NCI-H2081 (cell line): ENCODE measurements around the gene TMCO4.

Source experiments
- DNase-seq, 2 experiments: peaks; one replicate each; lab custom pipeline; 2025; lab: John Stamatoyannopoulos, UW

TMCO4 gene

DNA sequence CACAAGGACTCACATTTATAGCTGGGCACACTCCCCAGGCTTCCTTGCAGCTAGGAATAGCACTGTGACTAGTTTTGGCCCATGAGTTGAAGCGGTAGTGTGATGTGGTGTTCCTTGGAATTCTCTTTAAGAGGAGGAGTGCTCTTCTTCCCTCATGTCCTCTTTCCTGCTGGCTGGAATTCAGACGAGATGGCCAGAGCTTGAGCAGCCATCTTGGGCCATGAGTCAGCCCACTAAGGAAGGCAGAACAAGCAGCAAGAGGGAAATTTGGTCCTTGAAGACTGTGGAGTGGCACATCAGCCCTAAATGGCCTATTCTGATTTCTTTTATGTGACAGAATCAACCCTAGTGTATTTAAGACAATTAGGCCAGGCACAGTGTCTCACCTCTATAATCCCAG, 115.0 kb downstream of the TMCO4 start:
- no peak for DNase-seq

DNA sequence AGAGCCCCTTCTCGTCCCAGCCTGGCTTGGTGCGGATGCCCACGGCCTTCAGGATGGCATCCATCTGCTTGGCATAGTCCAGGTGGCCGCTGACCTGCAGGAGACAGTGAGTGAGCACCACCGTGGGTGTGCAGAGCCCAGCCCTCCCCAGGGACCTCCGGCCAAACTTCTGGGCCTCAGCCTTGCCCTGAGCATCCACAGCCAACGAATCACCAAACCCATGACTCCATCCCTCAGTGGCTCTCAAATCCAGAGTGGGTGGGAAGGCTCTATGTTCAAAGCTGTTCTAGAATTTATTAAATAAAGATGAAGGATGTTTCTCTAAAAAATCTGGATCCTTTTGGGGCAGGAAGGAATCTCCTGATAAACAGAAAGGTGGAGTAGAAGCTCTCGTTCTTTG, 116.4 kb downstream of the TMCO4 start:
- no peak for DNase-seq

DNA sequence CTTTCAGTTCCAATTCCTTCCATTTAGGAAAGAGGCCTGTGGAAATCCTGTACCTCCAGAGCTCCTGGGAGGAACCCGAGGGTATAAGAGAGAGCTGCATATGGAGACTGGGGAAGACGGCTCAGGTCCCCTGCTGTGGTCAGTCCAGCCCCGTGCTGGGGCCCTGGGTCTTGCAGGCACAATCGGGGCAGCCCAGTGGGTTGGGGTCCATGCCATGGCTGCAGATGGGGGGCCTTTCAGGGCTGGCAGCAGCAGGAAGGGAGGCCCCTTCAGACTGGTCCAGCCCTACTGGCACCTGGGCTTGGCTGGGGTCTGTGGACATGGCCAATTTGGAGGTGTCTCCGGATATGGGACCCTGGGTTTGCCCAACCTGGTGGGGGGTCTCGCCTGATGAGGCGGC, 116.8 kb downstream of the TMCO4 start:
- no peak for DNase-seq

DNA sequence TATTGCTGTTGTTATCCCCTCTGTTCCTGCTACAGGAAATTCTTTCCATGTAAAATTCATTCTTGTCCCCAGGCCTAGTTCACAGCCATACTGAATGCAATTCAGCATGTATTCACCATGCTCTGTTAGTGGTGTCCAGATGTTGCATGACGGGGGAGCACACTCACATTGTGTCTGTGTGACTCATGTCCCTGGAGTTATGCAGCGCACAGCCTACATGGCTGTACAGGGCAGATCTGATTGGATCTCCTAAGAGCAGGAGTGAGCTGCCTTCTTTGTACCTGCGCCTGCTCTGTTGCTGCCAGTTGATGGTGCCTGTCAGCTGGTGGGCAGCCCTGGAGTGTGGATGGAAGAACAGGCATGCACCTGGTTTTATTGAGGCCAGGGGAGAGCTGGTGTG, 117.5 kb downstream of the TMCO4 start:
- no peak for DNase-seq

DNA sequence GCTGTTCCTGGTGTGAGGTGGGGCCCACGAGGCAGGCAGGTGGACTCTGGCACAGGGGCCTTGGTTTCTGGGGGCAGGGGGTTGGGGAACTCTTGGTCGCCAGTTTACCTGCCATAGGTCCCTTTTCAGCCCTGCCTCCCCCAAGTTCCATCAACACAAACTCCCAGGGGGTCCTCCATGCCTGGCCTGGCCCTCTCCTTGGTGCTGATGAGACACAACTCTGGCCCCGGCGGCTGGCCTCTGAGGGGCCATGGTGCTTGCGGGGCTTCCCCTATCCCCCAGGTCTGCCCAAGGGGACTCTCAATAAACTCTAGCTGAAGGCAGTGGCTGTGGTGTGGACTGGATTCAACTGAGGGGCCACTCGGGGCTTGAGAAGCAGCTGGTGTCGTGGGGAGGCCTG, 119.1 kb downstream of the TMCO4 start:
- no peak for DNase-seq

DNA sequence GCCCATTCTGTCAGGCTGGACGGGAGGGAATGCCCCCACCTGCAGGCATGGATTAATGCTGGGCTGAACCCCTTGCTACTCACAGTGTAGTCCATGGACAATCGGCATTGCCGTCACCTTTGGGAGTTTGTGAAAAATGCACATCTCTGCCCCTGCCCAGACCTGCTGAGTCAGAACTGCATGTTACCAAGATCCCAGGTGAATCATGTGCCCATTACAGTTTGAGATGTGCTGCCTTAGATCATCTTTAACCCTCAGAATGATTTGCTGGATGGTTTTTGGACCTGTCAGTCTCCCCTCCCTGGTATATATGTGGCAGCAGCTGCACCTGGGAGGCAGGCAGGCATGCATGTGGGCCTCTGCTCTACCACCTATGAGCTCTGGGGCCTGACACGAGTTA, 120.0 kb downstream of the TMCO4 start:
- no peak for DNase-seq

DNA sequence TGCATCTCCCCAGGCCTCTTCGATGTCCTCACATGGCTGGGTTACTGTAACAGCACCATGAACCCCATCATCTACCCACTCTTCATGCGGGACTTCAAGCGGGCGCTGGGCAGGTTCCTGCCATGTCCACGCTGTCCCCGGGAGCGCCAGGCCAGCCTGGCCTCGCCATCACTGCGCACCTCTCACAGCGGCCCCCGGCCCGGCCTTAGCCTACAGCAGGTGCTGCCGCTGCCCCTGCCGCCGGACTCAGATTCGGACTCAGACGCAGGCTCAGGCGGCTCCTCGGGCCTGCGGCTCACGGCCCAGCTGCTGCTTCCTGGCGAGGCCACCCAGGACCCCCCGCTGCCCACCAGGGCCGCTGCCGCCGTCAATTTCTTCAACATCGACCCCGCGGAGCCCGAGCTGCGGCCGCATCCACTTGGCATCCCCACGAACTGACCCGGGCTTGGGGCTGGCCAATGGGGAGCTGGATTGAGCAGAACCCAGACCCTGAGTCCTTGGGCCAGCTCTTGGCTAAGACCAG, 120.7 kb downstream of the TMCO4 start:
- no peak for DNase-seq

DNA sequence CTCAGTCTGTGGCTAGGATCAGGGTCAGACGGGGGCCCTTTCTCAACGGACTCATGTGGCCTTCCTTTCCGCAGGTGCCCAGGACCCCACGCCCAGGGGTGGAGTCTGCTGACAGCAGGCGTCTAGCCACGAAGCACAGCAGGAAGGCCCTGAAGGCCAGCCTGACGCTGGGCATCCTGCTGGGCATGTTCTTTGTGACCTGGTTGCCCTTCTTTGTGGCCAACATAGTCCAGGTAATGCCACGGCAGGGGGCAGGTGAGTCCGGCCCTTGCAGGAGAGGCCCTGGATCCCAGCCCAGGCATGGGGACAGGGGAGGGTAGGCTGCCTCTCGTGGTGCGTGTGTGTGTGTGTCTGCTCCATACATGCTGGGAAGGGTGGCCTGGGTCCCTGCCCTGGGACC, 121.2 kb downstream of the TMCO4 start:
- DNase-seq, result no peak

DNA sequence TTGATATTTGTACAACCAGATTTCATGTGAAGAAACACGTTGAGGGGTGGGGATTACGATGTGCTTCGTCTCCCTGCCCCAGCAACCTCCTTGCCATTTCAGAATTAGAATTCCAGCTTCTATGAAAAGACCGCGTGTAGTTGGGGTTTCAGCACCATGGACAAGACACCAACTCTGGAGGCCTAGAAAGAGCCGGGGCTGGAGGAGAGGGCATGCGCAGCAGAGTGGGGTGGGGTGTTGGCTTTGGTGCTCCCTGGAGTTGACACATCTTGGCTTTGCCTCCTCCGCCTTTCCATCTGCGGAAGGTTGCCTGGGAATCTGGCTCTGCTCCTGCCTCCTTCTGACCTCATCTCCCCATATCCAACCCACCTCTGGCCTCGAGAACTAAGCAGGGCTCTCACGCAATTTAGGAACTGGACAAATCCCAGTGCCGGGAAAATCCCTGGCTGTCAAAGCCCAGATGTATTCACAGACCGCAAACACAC, 123.2 kb downstream of the TMCO4 start:
- no peak for DNase-seq

DNA sequence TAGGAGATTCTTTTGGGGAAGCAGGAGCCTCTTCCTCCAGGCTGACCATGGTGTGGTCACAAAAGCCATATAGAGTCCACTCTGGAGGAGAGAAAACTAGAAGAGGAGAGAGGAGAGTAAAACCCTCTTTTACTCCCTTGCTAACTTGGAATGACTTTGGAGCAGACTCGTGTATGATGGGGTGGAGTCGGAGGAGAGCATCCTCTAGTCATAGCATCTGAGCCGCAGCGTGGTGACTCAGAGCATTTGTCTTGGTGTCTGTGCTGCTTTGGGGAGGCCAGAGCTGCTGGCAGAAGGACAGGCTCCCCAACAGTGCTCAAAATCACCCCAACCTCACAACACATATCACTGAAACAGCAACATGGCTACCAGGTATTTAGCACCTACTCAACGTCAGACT, 123.9 kb downstream of the TMCO4 start:
- no peak for DNase-seq

DNA sequence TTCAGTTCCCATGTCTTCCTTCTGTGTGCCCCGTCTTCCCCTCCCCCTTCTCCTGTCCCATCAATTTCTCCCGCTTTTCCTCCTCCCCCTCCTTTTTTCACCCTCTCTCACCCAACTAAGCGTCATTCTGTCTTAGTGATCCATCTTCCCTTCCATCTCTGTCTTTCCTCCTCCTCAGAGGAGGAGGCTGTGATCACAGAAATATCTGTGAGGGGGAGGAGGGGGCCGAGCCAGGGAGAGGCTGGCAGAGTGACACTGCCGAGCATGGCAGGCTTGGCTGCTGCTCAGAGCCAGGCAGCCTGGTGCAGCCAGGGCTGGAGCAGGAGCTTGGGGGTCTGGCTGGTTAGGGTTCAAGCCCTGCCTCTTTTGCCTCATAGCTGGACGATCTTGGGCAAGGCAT, 127.5 kb downstream of the TMCO4 start:
- DNase-seq, result no peak

DNA sequence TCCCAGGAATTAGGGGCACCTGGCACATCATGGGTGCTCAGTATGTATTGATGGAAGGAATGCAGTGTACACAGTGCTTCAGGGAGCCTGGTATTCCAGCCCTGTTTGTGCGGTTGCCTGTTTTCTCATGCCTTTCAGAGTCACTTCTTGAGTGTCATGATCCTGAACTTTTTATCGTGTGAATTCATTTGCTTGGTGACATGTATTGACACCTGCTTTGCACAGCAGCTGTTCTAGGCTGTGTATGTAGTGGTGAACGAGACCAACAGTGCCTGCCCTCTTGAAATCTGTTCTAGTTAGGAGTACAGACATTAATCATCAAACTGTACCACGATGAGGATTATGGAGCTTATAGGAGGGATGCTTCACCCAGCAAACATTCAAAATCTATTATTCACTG, 128.9 kb downstream of the TMCO4 start:
- no peak for DNase-seq

DNA sequence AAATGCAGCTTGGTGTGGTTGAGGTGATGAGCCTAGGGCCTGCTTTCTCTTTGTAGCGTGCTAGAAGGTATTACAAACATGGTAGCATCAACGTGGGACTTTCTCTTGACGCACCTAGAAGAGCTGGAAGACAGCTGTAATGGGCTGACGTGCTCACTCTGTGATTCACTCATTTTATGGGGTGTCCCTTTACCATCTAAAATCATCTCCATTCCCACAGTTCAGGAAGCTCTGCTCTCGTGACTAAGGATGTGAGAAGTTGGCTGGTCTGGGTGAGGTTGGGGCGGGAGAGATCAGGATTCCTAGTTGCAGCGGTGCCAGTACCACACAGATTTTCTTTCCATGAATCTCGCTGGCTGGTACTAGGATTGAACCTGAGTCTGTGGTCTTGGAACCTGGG, 130.8 kb downstream of the TMCO4 start:
- no peak for DNase-seq

DNA sequence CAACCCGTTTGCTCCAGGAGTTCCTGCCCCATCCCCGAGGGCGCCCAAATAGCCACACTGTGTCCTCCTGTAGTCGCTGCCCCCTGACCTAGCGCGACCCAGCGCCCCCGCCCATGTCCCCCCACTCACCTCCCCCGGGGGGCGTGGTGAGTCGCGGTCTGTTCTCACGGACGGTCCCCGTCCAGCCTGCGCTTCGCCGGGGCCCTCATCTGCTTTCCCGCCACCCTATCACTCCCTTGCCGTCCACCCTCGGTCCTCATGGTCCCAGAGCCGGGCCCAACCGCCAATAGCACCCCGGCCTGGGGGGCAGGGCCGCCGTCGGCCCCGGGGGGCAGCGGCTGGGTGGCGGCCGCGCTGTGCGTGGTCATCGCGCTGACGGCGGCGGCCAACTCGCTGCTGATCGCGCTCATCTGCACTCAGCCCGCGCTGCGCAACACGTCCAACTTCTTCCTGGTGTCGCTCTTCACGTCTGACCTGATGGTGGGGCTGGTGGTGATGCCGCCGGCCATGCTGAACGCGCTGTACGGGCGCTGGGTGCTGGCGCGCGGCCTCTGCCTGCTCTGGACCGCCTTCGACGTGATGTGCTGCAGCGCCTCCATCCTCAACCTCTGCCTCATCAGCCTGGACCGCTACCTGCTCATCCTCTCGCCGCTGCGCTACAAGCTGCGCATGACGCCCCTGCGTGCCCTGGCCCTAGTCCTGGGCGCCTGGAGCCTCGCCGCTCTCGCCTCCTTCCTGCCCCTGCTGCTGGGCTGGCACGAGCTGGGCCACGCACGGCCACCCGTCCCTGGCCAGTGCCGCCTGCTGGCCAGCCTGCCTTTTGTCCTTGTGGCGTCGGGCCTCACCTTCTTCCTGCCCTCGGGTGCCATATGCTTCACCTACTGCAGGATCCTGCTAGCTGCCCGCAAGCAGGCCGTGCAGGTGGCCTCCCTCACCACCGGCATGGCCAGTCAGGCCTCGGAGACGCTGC, 133.9 kb downstream of the TMCO4 start:
- DNase-seq, result no peak

DNA sequence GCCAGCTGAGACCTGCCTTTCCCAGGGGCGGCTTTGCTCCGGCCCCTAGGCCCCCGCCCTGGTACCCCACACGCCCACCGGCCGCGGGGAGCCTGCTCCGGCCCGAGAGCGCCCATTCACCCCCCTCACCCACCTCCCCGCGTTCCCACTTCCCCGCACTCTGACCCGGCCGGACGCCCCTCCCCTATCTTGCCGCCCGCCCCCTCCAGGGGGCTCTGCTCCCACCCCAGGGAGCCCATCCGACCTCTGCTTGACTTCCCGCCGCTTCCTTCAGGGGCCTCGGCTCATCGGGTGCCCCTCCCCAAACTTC, 134.6 kb downstream of the TMCO4 start:
- DNase-seq, result no peak

DNA sequence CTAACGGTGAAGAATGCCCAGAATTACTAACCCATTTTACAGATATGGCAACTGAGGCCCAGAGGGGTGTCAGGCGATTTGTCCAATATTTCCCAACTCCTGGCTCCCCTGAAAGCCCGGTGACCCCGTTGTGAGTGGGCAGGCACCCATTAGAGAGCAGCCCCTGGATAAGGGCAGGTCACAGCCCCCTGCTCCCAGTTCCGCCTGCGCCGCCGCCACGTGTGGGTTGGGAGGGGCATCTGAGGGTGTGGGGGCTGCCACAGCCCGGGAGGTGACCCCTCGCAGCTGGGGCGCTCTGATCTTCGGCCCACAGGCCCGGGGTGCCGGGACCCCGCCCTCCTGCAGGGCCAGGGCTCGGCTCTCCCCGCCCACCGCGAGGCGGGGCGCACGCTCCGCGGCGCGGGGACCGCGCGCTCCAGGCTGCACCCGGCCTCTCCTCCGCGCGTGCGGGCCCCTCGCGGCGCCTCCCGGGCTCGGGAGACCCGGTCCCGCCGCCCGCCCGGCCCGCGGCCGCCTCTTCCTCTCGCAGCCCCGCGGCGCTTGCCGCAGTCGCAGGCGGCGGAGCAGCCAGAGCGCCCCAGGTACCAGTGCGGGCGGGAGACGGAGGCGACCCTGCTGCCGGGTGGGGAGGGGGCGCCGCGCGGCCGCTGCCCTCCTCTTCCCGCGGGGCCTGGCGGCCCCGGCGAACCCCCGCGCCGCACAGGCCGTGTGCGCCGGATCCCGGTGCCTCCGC, 135.1 kb downstream of the TMCO4 start, which contains the start of gene HTR6:
Gene HTR6, plus strand, starts transcription at position 423 of the 733 bp plus-strand sequence. CDS start 879 bp downstream, outside the sequence.
- DNase-seq, result no peak

DNA sequence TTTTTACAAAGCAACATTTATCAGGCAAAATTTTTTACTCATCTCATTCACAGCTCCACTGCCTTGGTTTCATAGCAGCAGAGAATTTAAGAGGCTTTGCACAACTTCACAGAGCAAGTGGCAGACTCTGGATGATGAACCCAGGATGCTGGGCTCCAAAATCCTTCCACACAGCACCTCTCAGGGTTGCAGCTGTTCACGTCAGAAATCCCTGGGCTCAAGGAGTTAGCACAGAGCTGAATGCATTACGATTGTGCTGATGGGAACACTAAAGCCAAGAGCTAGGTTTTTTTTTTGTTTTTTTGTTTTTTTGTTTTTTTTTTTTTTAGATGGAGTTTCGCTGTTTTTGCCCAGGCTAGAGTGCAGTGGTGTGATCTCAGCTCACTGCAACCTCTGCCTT, 137.4 kb downstream of the TMCO4 start:
- no peak for DNase-seq

DNA sequence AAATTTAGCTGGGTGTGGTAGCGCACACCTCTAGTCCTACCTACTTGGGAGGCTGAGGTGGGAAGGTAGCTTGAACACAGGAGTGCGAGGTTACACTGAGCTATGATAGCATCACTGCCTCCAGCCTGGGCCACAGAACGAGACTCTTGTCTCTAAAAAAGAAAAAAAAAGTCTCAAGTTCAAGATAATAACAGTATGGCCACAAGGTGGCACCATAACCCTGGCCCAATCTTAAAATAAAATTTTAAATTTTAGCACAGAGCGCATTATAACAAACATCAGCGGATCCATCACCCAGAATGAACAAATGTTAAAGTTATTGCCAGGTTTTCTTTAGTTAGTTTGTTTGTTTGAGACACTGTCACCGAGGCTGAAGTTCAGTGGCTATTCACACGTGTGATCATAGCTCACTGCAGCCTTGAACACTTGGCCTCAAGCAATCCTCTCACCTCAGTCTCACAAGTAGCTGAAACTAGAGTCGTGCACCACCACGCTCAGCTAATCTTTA, 137.9 kb downstream of the TMCO4 start:
- DNase-seq, result no peak

DNA sequence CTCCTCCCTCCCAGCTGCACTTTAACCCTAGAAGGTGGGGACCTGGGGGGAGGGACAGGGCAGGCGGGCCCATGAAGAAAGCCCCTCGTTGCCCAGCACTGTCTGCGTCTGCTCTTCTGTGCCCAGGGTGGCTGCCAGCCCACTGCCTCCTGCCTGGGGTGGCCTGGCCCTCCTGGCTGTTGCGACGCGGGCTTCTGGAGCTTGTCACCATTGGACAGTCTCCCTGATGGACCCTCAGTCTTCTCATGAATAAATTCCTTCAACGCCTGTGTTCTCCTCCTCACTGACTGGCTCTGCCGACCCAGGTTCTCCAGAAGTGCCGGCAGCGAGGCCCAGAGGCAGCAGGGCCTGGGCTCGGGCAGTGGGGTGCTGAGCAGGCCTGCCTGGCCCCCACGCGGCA, 141.5 kb downstream of the TMCO4 start:
- no peak for DNase-seq

DNA sequence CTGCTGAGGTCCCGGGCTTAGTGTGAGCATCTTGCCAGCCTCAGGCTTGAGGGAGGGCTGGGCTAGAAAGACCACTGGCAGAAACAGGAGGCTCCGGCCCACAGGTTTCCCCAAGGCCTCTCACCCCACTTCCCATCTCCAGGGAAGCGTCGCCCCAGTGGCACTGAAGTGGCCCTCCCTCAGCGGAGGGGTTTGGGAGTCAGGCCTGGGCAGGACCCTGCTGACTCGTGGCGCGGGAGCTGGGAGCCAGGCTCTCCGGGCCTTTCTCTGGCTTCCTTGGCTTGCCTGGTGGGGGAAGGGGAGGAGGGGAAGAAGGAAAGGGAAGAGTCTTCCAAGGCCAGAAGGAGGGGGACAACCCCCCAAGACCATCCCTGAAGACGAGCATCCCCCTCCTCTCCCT, 142.2 kb downstream of the TMCO4 start:
- DNase-seq, result no peak

DNA sequence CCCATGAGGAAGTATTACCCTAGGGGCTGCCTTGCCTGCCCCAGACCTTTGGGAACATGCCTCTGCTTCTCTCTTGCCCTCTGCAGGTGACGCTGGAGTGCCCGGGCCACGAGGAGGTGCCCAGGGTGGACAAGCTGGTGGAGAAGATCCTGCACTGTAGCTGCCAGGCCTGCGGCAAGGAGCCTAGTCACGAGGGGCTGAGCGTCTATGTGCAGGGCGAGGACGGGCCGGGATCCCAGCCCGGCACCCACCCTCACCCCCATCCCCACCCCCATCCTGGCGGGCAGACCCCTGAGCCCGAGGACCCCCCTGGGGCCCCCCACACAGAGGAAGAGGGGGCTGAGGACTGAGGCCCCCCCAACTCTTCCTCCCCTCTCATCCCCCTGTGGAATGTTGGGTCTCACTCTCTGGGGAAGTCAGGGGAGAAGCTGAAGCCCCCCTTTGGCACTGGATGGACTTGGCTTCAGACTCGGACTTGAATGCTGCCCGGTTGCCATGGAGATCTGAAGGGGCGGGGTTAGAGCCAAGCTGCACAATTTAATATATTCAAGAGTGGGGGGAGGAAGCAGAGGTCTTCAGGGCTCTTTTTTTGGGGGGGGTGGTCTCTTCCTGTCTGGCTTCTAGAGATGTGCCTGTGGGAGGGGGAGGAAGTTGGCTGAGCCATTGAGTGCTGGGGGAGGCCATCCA, 142.8 kb downstream of the TMCO4 start:
- no peak for DNase-seq

DNA sequence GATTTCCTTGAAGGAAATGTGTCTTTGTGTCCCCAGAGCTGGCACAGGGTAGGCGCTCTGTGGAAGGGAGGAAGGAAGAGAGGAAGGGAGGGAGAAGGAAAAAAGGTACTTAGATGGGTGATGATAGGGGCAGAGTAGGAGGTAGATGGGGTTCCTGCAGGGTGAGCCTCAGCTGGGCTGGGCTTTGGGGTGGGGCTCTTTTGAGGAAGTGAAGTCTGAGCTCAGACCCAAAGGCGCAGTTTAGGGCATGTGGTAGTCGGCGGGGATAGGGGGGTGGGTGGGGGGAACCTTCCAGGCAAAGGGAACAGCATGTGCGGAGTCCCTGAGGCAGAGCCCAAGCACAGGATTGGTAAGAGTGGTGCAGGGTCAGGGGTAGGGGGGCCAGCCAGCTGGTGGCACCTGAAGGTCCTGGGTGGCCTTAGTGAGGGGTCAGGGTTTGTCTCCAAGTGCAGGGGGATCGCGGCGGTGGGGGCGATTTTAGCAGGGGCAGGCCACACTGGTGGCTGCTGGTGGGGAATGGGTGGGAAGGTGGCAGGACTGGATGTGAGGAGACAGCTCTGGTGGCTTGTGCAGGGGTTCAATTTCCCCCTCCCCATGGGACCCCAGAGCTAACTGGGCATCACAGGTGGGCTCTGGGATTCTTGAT, 143.5 kb downstream of the TMCO4 start:
- DNase-seq, result no peak
